HL-60 (cell line): ENCODE data around the gene EMID1.

Experiments used
- DNase-seq, 2 experiments: peaks; one replicate each; pipeline ENCODE4 v3.0.0-alpha.2; 2010 to 2020; ENCODE audit warnings: low read depth in 1 of 2, low spot score in 1 of 2
- H3K27ac ChIP-seq: fragments of 250-450 bp; sonication (Bioruptor Pico); replicated peaks from 2 replicates; pipeline ENCODE4 v1.5.1; 2020; ENCODE audit warnings: mild to moderate bottlenecking, moderate library complexity
- H3K27me3 ChIP-seq: fragments of 250-450 bp; sonication (Bioruptor Pico); 2 replicates; pipeline ENCODE4 v1.5.1; 2021; ENCODE audit warnings: mild to moderate bottlenecking, moderate library complexity; ENCODE audit not compliant: insufficient read depth, poor library complexity, severe bottlenecking
- H3K4me3 ChIP-seq: replicated peaks from 2 replicates; pipeline ENCODE4 v1.5.1; 2011; ENCODE audit warnings: mild to moderate bottlenecking, control low read depth, low read length; ENCODE audit not compliant: insufficient read depth
- CTCF ChIP-seq: IDR thresholded peaks from one replicate; pipeline ENCODE4 v1.5.1; 2011; ENCODE audit warnings: low read length, control low read depth, inconsistent platforms; ENCODE audit not compliant: insufficient read depth
- GABPA ChIP-seq: IDR thresholded peaks from 2 replicates; pipeline ENCODE4 v1.6.1; 2012; ENCODE audit warnings: low read depth
- POLR2AphosphoS5 ChIP-seq: IDR thresholded peaks from 2 replicates; pipeline ENCODE4 v1.6.1; 2012; ENCODE audit warnings: low read depth
- REST ChIP-seq: IDR thresholded peaks from 2 replicates; pipeline ENCODE4 v1.6.1; 2012; ENCODE audit warnings: low read depth; ENCODE audit not compliant: insufficient replicate concordance
- SPI1 ChIP-seq: IDR thresholded peaks from 2 replicates; pipeline ENCODE4 v1.6.1; 2012; ENCODE audit warnings: low read depth, mild to moderate bottlenecking, borderline replicate concordance

EMID1 gene

GRCh38 chr22:29216011-29216872, 10.5 kb downstream of the EMID1 start:
- DNase-seq: no peak
- TF ChIP-seq GABPA (no peak), REST (no peak), CTCF (no peak), POLR2AphosphoS5 (no peak), SPI1 (no peak)

GRCh38 chr22:29216873-29217666, 11.4 kb downstream of the EMID1 start:
- H3K4me3 ChIP-seq: no peak overlapping the region
- peak overlapping the region; percentile 64 for H3K27ac ChIP-seq
- TF ChIP-seq CTCF: no peak
- TF ChIP-seq SPI1: peak; percentile 47; the same call in 1 of the 2 replicates
- TF ChIP-seq POLR2AphosphoS5: peak; percentile 77
- TF ChIP-seq GABPA: no peak
- no peak for TF ChIP-seq REST
- DNase-seq: peak; percentile 47 to 87
- H3K27me3 ChIP-seq: no peaks in the 10 kb centered on the region

More at GRCh38 chr22:29216011-29216872, 10.5 kb downstream of the EMID1 start:
- H3K27ac ChIP-seq: peak overlapping the region; percentile 64; the same call in 1 of the 2 replicates
- no peaks in the 10 kb centered on the region for H3K27me3 ChIP-seq
- H3K4me3 ChIP-seq: no peak overlapping the region

- Histone ChIP-seq H3K27me3 (no peaks in the 10 kb centered on the region), H3K27ac (no peak overlapping the region), H3K4me3 (no peak overlapping the region)
- TF ChIP-seq CTCF (no peak), POLR2AphosphoS5 (no peak), SPI1 (no peak), GABPA (no peak), REST (no peak)
- no peak for DNase-seq
Observed at GRCh38 chr22:29217827-29218757, 12.4 kb downstream of the EMID1 start.
